ENCODE measurements around the gene VGLL3.
"Not testable (repeated sequence)": the region's sequence is repeated elsewhere in the genome, so short reads cannot be mapped to it uniquely, and the experiment has no call there.

Gene VGLL3

DNA sequence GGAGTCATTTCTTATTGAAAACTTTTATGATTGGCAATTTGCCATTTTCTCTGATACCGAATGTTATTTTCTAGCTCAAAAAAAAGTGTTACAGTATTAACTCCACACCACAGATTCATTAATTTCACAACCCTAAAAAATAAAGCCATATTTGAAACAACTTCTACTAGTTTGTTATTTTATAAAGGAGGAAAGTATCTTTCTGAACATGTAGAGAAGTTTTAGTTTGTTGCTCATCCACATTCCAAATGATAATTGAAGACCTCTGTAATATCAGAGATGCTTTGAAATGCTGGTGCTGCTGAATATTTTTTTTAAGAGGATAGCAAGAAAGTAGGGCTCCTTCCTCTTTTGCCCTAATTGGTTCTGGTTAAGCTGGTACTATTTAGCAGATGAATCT, 1.9 kb downstream of the VGLL3 start:
- DNase-seq, result peak; percentile 27

DNA sequence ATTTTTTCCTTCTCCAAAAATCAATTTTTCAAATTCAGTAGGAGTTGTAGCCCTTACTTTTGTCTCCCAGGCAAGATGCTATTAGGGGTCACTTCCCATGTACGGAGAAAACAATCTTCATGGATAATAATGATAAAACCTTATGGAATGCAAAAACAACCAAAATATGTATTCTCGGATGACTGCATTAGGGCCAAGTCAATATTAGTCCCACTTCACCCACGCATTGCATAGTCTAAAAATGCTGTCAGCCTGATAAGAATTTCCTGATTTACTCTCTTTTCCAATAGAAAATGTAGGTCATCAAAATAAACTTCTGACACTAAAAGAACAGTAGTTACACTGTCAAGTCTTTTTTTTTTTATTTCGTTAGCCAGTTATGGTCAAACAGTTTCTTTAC, 2.7 kb downstream of the VGLL3 start:
- peak; percentile 88 for DNase-seq

DNA sequence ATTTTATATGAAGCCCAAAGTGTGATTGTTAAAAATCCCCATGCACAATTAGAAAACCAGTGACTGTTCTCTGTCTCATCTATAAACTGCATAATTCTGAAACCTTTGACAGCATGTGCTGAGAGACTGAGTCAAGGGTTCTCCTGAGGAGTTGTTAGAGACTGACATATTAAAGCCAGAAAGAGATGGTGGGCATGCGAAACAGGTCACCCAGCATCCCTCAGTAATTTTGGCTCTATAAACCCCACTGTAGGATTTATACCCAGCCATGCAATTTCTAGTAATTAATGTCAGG, 3.6 kb downstream of the VGLL3 start:
- no peak for DNase-seq

- peak; percentile 61 for DNase-seq
Observed at GRCh38 chr3:86986671-86987420, 4.1 kb downstream of the VGLL3 start.

DNA sequence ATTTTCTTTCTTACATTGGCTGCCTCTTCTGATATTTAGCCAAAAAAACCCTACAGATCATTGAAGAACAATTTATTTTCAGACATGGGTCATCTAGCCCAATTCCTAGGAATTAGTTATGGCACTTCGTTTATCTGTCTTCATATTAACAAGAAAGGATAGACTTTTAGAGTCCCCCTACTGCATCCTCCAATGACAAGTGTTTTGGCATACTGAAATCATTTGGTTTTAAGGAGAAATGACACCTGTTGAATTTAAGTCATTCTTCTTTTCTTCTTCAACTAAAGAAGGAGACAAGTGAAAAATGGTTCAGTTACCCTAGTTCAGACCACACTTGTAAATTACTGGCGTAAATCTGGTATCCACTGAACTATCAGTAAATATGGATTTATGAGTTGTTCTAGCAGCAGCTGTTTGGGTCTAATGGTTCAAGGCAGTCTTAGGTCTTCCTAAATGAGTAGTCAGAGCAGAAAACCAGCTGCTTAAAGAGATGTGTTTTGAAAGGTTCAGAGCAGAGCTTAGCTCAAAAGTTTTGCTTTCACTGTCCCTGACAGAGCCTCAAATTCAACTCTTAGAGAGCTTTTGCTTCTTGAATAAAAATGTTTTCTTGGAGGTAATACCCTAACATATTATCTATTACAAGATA, 5.6 kb downstream of the VGLL3 start:
- DNase-seq, result peak; percentile 17

DNA sequence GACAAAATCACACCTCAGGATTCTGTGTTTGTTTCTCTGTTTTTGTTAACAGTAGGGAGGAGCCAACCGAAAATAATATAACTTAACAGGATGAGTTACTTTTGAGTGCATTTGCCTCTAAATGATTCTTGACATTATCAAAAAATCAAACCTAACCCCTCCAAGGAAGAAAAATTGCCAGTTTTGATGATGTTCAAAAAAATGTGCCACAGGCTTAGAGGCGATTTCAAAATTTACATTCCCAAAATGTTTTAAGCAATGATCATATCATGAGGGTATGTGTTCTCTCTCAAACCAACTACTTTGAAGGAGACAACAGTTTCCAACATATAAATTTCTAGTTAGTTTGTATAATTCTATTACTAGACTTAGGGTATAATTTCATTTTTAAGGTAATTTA, 6.7 kb downstream of the VGLL3 start:
- DNase-seq, result peak; percentile 60

- DNase-seq, result peak; percentile 92
Observed at GRCh38 chr3:86982883-86983282, 8.1 kb downstream of the VGLL3 start.

DNA sequence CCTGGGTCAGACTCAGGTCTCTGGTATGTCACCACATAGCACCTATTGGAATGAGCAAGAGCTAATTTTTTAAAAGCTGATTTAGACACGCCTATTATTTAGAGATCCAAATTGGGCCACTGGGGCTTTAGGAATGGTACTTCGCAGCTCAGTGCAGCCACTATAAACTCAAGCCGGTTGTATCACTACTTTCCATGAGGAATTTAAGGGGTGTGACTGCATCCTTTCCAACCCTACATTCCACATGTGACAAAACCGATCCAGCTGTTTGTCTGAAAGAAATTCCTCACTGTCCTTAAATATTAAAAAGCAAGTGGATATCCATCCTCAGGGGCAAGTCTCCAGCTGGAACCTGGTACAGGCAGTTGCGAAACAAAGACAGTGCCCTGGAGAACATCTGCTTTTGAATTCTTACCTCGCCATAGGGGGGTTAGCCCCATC, 12.8 kb downstream of the VGLL3 start:
- DNase-seq, result peak; percentile 63

DNA sequence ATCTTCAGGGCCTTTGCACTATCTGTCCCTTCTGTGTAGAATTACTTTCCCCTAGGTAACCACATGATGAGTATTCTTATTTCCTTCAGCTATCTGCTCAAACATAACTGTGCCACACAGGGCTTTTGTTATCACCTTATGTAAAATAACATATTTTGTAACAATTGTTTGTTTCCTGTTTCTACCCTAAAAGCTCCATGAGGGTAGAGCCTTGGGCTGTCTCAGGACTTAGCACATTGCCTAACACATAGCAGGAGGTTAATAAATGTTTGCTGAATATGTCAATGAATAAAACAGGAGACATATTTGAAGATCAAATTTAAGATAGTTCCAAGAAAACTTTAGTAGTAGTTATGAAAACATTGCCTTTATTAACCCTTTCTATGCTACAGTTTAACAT, 14.7 kb downstream of the VGLL3 start:
- no peak for DNase-seq

- not testable (repeated sequence) for DNase-seq
Observed at GRCh38 chr3:86974177-86974576, 16.8 kb downstream of the VGLL3 start.

DNA sequence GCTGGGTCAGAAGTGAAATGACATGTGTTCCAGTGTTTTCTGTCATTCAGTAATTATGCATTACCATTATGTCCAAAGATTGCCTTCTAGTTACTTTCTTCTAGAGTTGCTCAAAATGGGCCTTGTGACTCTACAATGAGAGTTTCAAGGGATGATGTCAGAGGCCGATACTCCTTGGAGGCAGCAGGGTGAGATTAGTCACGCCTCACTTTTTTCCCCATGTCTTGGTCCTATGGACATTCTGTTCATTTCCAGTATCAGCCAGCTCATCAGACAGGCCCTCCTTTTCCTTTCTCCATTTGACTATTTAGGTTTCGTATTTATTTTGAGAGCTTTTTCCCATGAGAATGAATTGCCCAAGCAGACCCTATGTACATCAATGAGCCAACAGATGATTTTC, 17.5 kb downstream of the VGLL3 start:
- DNase-seq, result peak; percentile 86

DNA sequence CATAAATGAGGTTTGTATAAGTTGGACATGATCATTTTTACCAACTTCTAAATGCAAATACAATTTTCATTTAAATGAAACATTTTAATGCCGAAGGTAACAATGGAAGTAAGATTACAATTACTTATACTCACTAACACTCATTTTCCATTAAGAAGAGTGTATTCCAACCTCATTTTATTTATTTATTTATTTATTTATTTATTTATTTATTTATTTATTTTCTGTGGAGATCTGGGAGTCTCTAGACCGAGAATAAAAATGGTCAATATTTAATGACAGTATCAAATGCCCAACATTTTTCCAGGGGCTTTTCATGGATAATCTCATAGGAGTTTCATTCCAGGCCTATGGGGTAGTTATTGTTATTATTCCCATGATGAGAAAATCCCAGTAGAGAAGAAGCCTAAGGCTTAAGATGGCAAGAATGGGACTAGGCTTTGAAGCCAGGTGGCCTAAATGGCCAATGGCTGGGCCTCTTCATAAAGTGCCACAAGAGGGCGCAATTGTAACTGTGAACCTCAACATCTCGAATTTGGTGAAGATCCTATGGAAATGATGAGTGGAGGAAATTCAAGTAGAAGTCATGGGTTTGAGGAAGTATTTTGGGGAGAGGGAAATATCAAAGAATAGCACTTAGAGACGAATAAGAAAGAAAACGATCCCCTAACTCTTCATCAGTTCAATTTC, 21.3 kb downstream of the VGLL3 start:
- peak; percentile 47 for DNase-seq

DNA sequence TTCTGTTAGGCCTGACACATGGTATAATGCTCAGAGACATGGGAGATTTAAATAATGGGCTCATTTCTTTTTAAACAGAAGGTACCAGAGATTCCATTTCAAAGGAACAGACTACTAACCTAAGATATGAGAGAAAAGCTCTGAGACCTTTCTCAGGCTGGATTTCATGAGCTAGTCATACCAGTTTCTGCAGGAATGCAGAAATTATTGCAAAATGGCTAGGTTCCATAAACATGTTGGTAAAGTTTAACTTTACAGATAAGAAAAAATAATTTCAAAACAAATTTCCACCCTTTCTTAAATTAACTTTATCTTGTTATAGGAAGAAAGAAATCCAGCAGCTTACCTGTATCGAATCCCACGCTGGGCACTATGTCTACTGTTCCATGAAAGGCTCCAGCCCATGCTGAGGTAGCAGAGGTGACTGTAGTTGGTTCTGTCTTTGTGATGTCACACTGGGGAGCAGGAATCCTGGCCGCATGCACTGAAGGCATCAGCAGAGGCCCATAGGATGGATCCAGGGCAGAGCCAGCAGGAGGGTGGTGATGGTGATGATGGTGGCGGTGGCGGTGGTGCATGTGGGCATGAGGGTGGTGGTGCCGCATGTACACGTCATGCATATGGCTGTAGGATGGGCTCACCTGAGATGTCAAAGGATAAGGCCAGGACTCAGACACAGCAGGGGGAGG, 22.6 kb downstream of the VGLL3 start:
- DNase-seq, result no peak

DNA sequence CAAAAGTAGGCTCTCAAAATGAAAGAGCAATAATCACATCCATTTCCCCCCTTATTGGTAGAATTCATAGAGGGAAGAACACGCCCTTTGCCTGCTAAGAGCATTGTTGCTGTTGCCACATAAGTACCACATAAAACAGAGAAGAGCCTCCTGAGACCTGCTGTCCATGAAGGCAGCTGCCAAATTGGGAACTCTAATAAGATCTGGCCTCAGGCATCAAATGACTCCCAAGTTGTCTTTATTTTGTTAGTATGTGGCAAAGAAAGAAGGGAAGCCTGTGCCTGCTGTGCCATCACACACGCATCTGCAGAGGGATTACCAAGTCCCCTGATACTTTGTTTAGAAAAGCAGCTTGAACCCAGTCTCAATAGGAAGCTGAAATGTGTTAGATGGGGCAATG, 23.9 kb downstream of the VGLL3 start:
- no peak for DNase-seq

DNA sequence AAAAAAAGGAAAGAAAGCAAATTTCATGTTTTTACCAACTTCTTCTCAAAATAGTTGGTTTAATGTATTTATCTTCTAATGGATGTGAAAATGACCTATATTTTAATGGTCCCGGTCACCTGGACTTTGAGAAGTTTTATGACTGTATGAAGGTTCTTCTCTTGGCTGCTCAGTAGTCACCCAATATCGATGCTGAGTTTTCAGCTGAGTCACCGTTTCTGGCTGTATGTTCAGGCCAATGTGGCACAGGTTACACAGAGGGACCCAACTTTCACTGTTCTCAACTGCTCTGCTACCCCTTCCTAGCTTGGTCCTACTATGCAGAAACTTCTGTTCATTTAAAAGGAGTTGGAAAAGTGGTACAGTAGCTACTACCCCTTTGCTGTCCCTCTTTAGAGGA, 25.8 kb downstream of the VGLL3 start:
- DNase-seq, result no peak

- no peak for DNase-seq
Observed at GRCh38 chr3:86963611-86964010, 27.3 kb downstream of the VGLL3 start.

DNA sequence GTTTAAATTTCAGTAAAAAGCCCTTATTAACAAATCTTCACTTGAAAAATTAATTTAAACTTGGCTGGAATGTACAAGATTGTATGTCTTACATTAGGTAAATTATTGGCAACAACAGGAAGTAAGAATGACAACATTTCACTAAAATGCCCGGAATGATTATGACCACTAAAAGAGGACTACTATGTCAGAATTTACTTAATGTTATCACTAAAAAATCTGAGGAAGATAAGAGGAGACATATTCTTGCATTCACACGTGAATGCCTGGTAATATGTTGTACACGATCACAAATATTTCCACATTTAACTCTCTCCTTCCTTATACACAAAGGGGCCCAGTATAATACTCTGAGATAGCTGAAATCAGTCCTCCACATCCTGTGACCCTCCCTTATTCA, 29.7 kb downstream of the VGLL3 start:
- no peak for DNase-seq

DNA sequence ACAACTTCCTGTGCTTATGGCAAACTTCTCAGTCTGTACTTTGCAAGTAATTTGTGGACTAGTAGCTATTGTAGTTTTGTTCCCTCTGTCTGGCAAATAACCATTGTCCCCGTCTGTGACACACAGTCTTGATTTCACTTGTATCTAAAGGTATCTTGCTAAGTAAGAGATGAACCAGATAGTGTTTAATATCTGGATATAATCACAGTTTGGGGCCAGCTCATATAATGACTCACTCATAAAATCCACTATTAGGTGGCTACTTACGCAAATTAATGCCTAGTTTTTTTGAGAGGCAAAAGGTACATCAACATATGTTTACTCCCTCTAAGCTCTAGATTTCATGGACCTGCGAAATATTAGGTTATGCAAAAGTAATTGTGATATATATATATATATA, 30.4 kb downstream of the VGLL3 start:
- DNase-seq, result no peak

GRCh38 chr3:86958534-86958933, 32.4 kb downstream of the VGLL3 start:
- peak; percentile 93 for DNase-seq

GRCh38 chr3:86954747-86955146, 36.2 kb downstream of the VGLL3 start:
- DNase-seq, result peak; percentile 68

DNA sequence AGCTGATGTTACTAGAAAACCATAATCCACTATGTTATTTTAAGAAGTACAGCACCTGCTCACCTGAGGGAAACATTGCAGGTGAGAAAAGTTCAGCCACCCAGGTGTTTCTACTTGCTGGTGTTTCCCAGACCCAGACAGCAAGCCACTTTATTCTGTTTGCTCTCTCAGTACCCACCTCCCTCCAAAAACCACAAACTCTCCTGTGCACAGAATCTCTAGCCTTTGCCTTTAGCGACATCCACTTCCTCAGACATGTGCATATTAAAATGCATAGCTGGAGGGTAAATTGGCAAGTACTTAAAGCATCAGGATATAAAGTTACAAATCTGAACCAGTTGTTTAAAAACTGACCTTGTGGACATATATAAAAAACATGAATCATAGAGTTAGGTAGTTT, 36.7 kb downstream of the VGLL3 start:
- DNase-seq, result peak; percentile 28

DNA sequence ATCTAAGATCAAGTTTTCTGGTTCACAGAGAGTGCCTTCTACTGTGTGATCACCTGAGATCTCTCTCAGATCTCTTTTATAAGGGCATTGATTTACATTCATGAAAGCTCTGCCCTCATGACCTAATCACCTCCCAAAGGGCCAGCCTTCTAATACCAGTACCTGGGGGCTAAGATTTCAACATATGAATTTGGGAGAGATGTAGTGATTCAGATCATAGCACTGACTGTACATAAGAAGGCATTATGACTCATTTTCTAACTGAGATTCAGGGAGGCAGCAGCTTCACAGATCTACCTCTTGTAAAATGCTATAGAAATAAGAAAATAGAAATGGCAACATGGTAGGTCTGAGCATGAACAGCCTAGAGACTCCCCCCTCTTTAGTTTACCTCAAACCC, 39.6 kb downstream of the VGLL3 start:
- DNase-seq, result peak; percentile 64

- DNase-seq, result no peak
Observed at GRCh38 chr3:86950717-86951116, 40.2 kb downstream of the VGLL3 start.

Data from fibroblast of skin of abdomen (primary cell).